GM12878 (cell line): ENCODE results near the gene LMTK2. TPM values are rescaled to one million over a fixed set of nuclear protein-coding genes. Genes with fewer than 3 reads are reported as not detected.

Experiments used
- ATAC-seq: fragments of 200-7000 bp; cut with Tn5 transposase; 3 replicates; pipeline ENCODE4 v1.9.1; 2020; ENCODE audit warnings: mild to moderate bottlenecking, moderate library complexity
- BruUV-seq: library from RNA; stranded (reverse); fragments of 400-500 nt; replicated peaks from 2 replicates; lab custom pipeline; 2021; lab: Mats Ljungman, UMichigan
- CTCF ChIA-PET: fragments of 300-600 bp; sonication (Branson Sonifier 250); formaldehyde crosslinking; extraction: SDS; loops from one replicate; lab custom pipeline; 2021; ENCODE audit warnings: inconsistent platforms; lab: Yijun Ruan, JAX
- POLR2A ChIA-PET: fragments of 350-600 bp; formaldehyde crosslinking; extraction: SDS; loops from one replicate; lab custom pipeline; 2021; ENCODE audit warnings: inconsistent platforms; lab: Charles Lee
- RAD21 ChIA-PET: fragments of 300-600 bp; sonication (Branson Sonifier 250); formaldehyde crosslinking; loops from one replicate; lab custom pipeline; 2023; ENCODE audit warnings: antibody characterized with exemption; ENCODE audit not compliant: unreplicated experiment; lab: Charles Lee
- SMC1A ChIA-PET: fragments of 300-600 bp; sonication (Branson Sonifier 250); formaldehyde crosslinking; loops from one replicate; lab custom pipeline; 2023; ENCODE audit not compliant: unreplicated experiment, uncharacterized antibody; lab: Charles Lee
- DNase-seq: peaks from one replicate; pipeline ENCODE4 v3.0.0-alpha.2; 2011; ENCODE audit warnings: low read depth, low spot score
- FAIRE-seq: peaks from 3 replicates; lab custom pipeline; 2011; peaks lifted over from hg19 to GRCh38; lab: Jason Lieb, UNC
- H2AFZ ChIP-seq: 2 replicates; pipeline ENCODE4 v1.6.0; 2011; ENCODE audit warnings: low read depth, low read length, control low read depth; ENCODE audit not compliant: control insufficient read depth
- H3K27ac ChIP-seq: 2 replicates; pipeline ENCODE4 v1.5.1; 2011; ENCODE audit warnings: control low read depth; ENCODE audit not compliant: control insufficient read depth, insufficient read depth
- H3K27me3 ChIP-seq, 2 experiments: replicated peaks in 1 of 2; 2 replicates each; pipeline versions ENCODE4 v1.6.0 to v1.6.1; 2011; ENCODE audit warnings: low read length in 1 of 2; ENCODE audit not compliant: control insufficient read depth in 2 of 2, insufficient read depth in 2 of 2
- H3K36me3 ChIP-seq, 2 experiments: 2 replicates each; pipeline ENCODE4 v1.5.1; 2011; ENCODE audit warnings: low read length in 1 of 2; ENCODE audit not compliant: control insufficient read depth in 2 of 2, insufficient read depth in 2 of 2
- H3K4me1 ChIP-seq: 2 replicates; pipeline ENCODE4 v1.6.1; 2011; ENCODE audit warnings: mild to moderate bottlenecking, low read length, moderate library complexity, mixed read lengths; ENCODE audit not compliant: control insufficient read depth, insufficient read depth
- H3K4me2 ChIP-seq: 2 replicates; pipeline ENCODE4 v1.6.0; 2011; ENCODE audit warnings: control low read depth; ENCODE audit not compliant: control insufficient read depth, insufficient read depth
- H3K4me3 ChIP-seq: fragments of 200-600 bp; sonication (generic); 2 replicates; pipeline ENCODE4 v1.5.1; 2016
- H3K79me2 ChIP-seq: 2 replicates; pipeline ENCODE4 v1.6.0; 2011; ENCODE audit warnings: low read length; ENCODE audit not compliant: control insufficient read depth, insufficient read depth
- H3K9ac ChIP-seq: 2 replicates; pipeline ENCODE4 v1.8.0; 2011; ENCODE audit warnings: low read length, control low read depth, mixed read lengths; ENCODE audit not compliant: control insufficient read depth, insufficient read depth
- H3K9me3 ChIP-seq: replicated peaks from 3 replicates; pipeline ENCODE4 v1.5.1; 2011; ENCODE audit warnings: mild to moderate bottlenecking, low read length; ENCODE audit not compliant: control insufficient read depth, insufficient read depth
- H4K20me1 ChIP-seq: 2 replicates; pipeline ENCODE4 v1.6.0; 2011; ENCODE audit not compliant: control insufficient read depth, insufficient read depth
- BMI1 ChIP-seq: fragments of 450-650 bp; IDR thresholded peaks from 2 replicates; pipeline ENCODE4 v1.6.1; 2016; ENCODE audit warnings: mild to moderate bottlenecking, moderate library complexity, borderline replicate concordance
- EGR1 ChIP-seq, 2 experiments: IDR thresholded peaks; 1 replicate in 1 of 2; 2 replicates in 1 of 2; pipeline ENCODE4 v1.6.1; 2011 to 2012; ENCODE audit warnings: low read depth in 2 of 2, low read length in 2 of 2, borderline replicate concordance in 1 of 2, mild to moderate bottlenecking in 1 of 2, moderate library complexity in 1 of 2
- MEF2A ChIP-seq: IDR thresholded peaks from 2 replicates; pipeline ENCODE4 v1.6.1; 2011; ENCODE audit warnings: low read depth, mild to moderate bottlenecking, low read length, moderate library complexity; ENCODE audit not compliant: insufficient read depth
- SPI1 ChIP-seq: IDR thresholded peaks from 2 replicates; pipeline ENCODE4 v1.6.1; 2011; ENCODE audit warnings: low read depth, mild to moderate bottlenecking, low read length, moderate library complexity, borderline replicate concordance; ENCODE audit not compliant: insufficient read depth
- STAT3 ChIP-seq: IDR thresholded peaks from 2 replicates; pipeline ENCODE4 v1.6.1; 2011; ENCODE audit warnings: low read depth, low read length, improper control_type of control experiment
- ZNF207 ChIP-seq: fragments of 450-650 bp; IDR thresholded peaks from 2 replicates; pipeline ENCODE4 v1.6.1; 2014; ENCODE audit warnings: antibody characterized with exemption, mild to moderate bottlenecking, borderline replicate concordance
- WGBS: methylation state at CpG from one replicate; pipeline ENCODE4 v1.1.6; 2016; ENCODE audit warnings: low lambda C conversion rate; ENCODE audit not compliant: insufficient replicate concordance, insufficient coverage; ENCODE audit errors: missing lambda C conversion rate; 5-methylcytosine and 5-hydroxymethylcytosine counted together
- in situ Hi-C: fragments of 300-500 bp; cut with MboI; formaldehyde crosslinking; loops from 9 replicates; pipeline ENCODE4 v1.14.3; 2018; ENCODE audit warnings: mixed read lengths
- intact Hi-C: fragments of 100-400 bp; cut with micrococcal nuclease; formaldehyde crosslinking; loops from one replicate; pipeline ENCODE4 v1.14.2; 2022; ENCODE audit not compliant: unreplicated experiment
- polyA plus RNA-seq, 11 experiments: library from polyadenylated mRNA; depleted of rRNA in 4 of 11; unstranded in 6 of 11; stranded (reverse) in 5 of 11; fragments of >200 nt; fragmentation: Nextera tagmentation in 4 of 11; fragmentation: Illumina TruSeq in 1 of 11; extraction: Ambion mirVana in 4 of 11; extraction: Trizol in 1 of 11; gene quantifications; 1 replicate in 1 of 11; 2 replicates in 10 of 11; pipeline versions ENCODE4 v1.2.1 to v1.2.3, GENCODE V29; 2011 to 2016; ENCODE audit warnings: inconsistent platforms in 2 of 11, missing spikeins in 2 of 11, low read depth in 1 of 11
- total RNA-seq, 4 experiments: library from RNA; depleted of rRNA in 3 of 4; stranded (reverse); fragments of >200 nt in 3 of 4; fragmentation: Illumina TruSeq in 1 of 4; extraction: Trizol in 1 of 4; gene quantifications; 2 replicates each; pipeline versions ENCODE4 v1.2.1 to v1.2.3, GENCODE V29; 2013 to 2021
- TF ChIP-seq, protein P1 (sequence below): fragments of 450-650 bp; IDR thresholded peaks from 2 replicates; pipeline ENCODE4 v1.6.1; 2016; ENCODE audit warnings: mild to moderate bottlenecking
- TF ChIP-seq, protein P2 (sequence below): fragments of 450-650 bp; IDR thresholded peaks from 2 replicates; pipeline ENCODE4 v1.6.1; 2017; ENCODE audit warnings: mild to moderate bottlenecking, moderate library complexity

Gene LMTK2
- total and polyA plus RNA-seq, 10 of the 15 experiments (the other 5 are each of a cell fraction or from before 2014, with no cell fraction given), result 0.68 to 8.7 (median 4.6) TPM

DNA sequence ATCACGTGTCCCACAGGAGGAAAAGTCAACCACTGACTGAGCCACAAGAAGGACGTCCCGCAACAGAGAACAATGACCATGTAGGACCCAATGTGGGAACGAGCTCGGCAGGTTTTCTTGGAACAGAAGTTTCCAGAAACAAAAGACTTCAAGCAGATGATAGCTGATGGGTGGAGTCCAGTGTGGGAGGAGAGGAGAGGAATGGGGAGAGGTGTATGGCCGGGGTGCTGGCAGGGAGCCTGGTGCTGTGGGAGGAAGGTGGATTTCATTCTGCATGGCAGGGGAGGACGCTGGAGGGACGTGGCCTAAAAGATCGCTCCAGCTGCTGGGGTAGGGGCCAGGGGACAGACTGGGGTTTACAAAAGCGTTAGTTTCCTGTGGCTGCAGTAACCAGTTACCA lies 48.5 kb upstream of the LMTK2 start:
- no peak overlapping the region for H3K27ac ChIP-seq
- no peaks in the 10 kb centered on the region for H3K4me1 ChIP-seq
- H3K36me3 ChIP-seq, result no peaks in the 10 kb centered on the region
- TF ChIP-seq ZNF207, result no peak
- WGBS, result 70% methylated on average over 6 of the region's 10 CpGs
- ATAC-seq, result no peak
- ChIA-PET RAD21 (no interaction called here), CTCF (no interaction called here), POLR2A (no interaction called here), SMC1A (no interaction called here)
- H2AFZ ChIP-seq, result no peak overlapping the region
- no peaks in the 10 kb centered on the region for H3K9me3 ChIP-seq
- BruUV-seq, result no TSS peak
- in situ Hi-C loops, result no loop called here
- no peak overlapping the region for H3K9ac ChIP-seq
- H3K4me3 ChIP-seq, result no peak overlapping the region
- no peak for DNase-seq
- H3K27me3 ChIP-seq, result no peaks in the 10 kb centered on the region
- H3K4me2 ChIP-seq, result no peak overlapping the region
- no peaks in the 10 kb centered on the region for H3K79me2 ChIP-seq
- intact Hi-C loops, result no loop called here
- FAIRE-seq, result no peak
- no peaks in the 10 kb centered on the region for H4K20me1 ChIP-seq

DNA sequence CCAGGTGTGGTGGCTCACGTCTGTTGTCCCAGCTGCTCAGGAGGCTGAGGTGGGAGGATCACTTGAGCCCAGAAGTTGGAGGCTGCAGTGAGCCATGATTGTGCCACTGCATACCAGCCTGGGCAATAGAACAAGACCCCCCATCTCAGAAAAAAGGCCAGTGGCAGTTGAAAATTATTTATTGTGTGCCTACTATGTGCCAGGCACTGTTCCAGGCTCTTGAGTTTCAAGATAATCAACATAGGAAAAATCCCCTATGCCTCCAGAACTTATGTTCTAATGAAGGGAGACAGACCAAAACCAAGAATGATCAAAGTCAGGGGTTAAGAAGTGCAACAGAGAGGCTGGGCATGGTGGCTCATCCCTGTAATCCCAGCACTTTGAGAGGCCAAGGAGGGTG lies 42.4 kb upstream of the LMTK2 start:
- Histone ChIP-seq H3K9ac (no peak overlapping the region), H3K4me3 (no peak overlapping the region), H3K4me2 (no peak overlapping the region), H3K79me2 (no peaks in the 10 kb centered on the region), H3K9me3 (no peaks in the 10 kb centered on the region), H2AFZ (no peak overlapping the region), H4K20me1 (no peaks in the 10 kb centered on the region), H3K27me3 (no peaks in the 10 kb centered on the region), H3K4me1 (no peaks in the 10 kb centered on the region), H3K36me3 (no peaks in the 10 kb centered on the region), H3K27ac (no peak overlapping the region)
- DNase-seq, result no peak
- intact Hi-C loops (no loop called here), in situ Hi-C loops (no loop called here)
- no peak for ATAC-seq
- FAIRE-seq, result no peak
- POLR2A ChIA-PET, result no interaction called here
- CTCF ChIA-PET, result no interaction called here
- BruUV-seq, result no TSS peak
- RAD21 ChIA-PET, result no interaction called here
- WGBS, result 31% methylated on average over 1 of the region's 1 CpG
- SMC1A ChIA-PET, result no interaction called here
- no peak for TF ChIP-seq BMI1
- no peak for TF ChIP-seq ZNF207
- TF ChIP-seq, protein P1, sequence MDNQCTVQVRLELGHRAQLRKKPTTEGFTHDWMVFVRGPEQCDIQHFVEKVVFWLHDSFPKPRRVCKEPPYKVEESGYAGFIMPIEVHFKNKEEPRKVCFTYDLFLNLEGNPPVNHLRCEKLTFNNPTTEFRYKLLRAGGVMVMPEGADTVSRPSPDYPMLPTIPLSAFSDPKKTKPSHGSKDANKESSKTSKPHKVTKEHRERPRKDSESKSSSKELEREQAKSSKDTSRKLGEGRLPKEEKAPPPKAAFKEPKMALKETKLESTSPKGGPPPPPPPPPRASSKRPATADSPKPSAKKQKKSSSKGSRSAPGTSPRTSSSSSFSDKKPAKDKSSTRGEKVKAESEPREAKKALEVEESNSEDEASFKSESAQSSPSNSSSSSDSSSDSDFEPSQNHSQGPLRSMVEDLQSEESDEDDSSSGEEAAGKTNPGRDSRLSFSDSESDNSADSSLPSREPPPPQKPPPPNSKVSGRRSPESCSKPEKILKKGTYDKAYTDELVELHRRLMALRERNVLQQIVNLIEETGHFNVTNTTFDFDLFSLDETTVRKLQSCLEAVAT, result no peak
- TF ChIP-seq MEF2A, result no peak
- TF ChIP-seq SPI1, result no peak
- TF ChIP-seq, protein P2, sequence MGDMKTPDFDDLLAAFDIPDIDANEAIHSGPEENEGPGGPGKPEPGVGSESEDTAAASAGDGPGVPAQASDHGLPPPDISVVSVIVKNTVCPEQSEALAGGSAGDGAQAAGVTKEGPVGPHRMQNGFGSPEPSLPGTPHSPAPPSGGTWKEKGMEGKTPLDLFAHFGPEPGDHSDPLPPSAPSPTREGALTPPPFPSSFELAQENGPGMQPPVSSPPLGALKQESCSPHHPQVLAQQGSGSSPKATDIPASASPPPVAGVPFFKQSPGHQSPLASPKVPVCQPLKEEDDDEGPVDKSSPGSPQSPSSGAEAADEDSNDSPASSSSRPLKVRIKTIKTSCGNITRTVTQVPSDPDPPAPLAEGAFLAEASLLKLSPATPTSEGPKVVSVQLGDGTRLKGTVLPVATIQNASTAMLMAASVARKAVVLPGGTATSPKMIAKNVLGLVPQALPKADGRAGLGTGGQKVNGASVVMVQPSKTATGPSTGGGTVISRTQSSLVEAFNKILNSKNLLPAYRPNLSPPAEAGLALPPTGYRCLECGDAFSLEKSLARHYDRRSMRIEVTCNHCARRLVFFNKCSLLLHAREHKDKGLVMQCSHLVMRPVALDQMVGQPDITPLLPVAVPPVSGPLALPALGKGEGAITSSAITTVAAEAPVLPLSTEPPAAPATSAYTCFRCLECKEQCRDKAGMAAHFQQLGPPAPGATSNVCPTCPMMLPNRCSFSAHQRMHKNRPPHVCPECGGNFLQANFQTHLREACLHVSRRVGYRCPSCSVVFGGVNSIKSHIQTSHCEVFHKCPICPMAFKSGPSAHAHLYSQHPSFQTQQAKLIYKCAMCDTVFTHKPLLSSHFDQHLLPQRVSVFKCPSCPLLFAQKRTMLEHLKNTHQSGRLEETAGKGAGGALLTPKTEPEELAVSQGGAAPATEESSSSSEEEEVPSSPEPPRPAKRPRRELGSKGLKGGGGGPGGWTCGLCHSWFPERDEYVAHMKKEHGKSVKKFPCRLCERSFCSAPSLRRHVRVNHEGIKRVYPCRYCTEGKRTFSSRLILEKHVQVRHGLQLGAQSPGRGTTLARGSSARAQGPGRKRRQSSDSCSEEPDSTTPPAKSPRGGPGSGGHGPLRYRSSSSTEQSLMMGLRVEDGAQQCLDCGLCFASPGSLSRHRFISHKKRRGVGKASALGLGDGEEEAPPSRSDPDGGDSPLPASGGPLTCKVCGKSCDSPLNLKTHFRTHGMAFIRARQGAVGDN, result no peak
- TF ChIP-seq EGR1 (IDR thresholded peaks at IDR 0.05; ENCODE audit: borderline replicate concordance in 1 of 2, low read depth in 2 of 2, low read length in 2 of 2), result no peak
- no peak for TF ChIP-seq STAT3
